GM04503 (cell line): Measurements from ENCODE around the gene POLN.

Experiments
- DNase-seq: peaks from one replicate; pipeline ENCODE4 v3.0.0-alpha.2; 2012; ENCODE audit warnings: low read depth

POLN gene

GRCh38 chr4:2058264-2059045 lies 183.5 kb downstream of the POLN start:
- no peak for DNase-seq

GRCh38 chr4:2057382-2058065 lies 184.4 kb downstream of the POLN start:
- no peak for DNase-seq

- DNase-seq = no peak
Measured at GRCh38 chr4:2054217-2054616, 187.7 kb downstream of the POLN start.

GRCh38 chr4:2051086-2051485 lies 190.8 kb downstream of the POLN start:
- no peak for DNase-seq

GRCh38 chr4:2049811-2050210 lies 192.1 kb downstream of the POLN start:
- no peak for DNase-seq

- no peak for DNase-seq
Measured at GRCh38 chr4:2049381-2049780, 192.5 kb downstream of the POLN start.

GRCh38 chr4:2048831-2049230 lies 193.1 kb downstream of the POLN start:
- no peak for DNase-seq

GRCh38 chr4:2047781-2048581 lies 193.9 kb downstream of the POLN start:
- DNase-seq = no peak

GRCh38 chr4:2047031-2047660 lies 194.8 kb downstream of the POLN start:
- DNase-seq = no peak

- DNase-seq = no peak
Measured at GRCh38 chr4:2046031-2046961, 195.6 kb downstream of the POLN start.

- no peak for DNase-seq
Measured at GRCh38 chr4:2045518-2045951, 196.4 kb downstream of the POLN start.

- no peak for DNase-seq
Measured at GRCh38 chr4:2044542-2045517, 197.1 kb downstream of the POLN start.

GRCh38 chr4:2044119-2044485 lies 197.8 kb downstream of the POLN start:
- no peak for DNase-seq

- no peak for DNase-seq
Measured at GRCh38 chr4:2043396-2044118, 198.4 kb downstream of the POLN start.

- DNase-seq = no peak
Measured at GRCh38 chr4:2042947-2043395, 198.9 kb downstream of the POLN start.

- no peak for DNase-seq
Measured at GRCh38 chr4:2042204-2042946, 199.5 kb downstream of the POLN start.

GRCh38 chr4:2041239-2042130 lies 200.4 kb downstream of the POLN start:
- peak; percentile 14 for DNase-seq
